Suprapubic skin (tissue), 4 donors: ENCODE data around the gene RNF180.

Experiments used
- EP300 ChIP-seq: sonication (generic); formaldehyde crosslinking; IDR thresholded peaks from one replicate; pipeline ENCODE4 v1.6.1; 2017; ENCODE audit warnings: antibody characterized with exemption
- POLR2A ChIP-seq, 2 donors: fragments of 450-650 bp; IDR thresholded peaks; one replicate each; pipeline ENCODE4 v1.6.1; 2017; ENCODE audit warnings: antibody characterized with exemption in 2 of 2, mild to moderate bottlenecking in 2 of 2, moderate library complexity in 2 of 2
- POLR2AphosphoS5 ChIP-seq, 3 donors: sonication (generic); formaldehyde crosslinking; IDR thresholded peaks; one replicate each; pipeline ENCODE4 v1.6.1; 2017; ENCODE audit warnings: antibody characterized with exemption in 3 of 3
- TF ChIP-seq, protein P1 (sequence below), 2 donors: fragments of 200-600 bp in 1 of 2; fragments of 450-650 bp in 1 of 2; sonication (generic) in 1 of 2; IDR thresholded peaks; one replicate each; pipeline ENCODE4 v1.5.1; 2016 to 2019; ENCODE audit warnings: antibody characterized with exemption in 2 of 2, mild to moderate bottlenecking in 1 of 2, moderate library complexity in 1 of 2

DNA sequence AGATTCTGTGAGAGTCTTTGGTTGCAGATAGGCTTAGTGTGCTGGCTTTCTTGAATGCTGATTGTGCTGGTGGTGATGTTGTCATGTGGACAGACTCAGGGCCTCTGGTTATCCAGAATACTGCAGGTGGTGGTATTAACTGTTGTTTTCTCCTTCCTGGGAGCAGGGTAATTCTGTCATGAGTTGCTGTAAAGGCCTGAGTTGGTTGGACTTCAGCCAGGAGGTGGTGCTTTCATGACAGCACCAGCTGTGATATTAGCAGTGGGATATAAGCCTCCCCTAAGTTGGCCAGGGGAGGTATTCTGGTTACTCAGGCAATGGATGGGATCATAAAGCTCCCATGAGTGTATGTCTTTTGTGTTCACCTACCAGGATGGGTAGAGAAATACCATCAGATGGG is 16.4 kb upstream of the RNF180 start:
- TF ChIP-seq, protein P1, sequence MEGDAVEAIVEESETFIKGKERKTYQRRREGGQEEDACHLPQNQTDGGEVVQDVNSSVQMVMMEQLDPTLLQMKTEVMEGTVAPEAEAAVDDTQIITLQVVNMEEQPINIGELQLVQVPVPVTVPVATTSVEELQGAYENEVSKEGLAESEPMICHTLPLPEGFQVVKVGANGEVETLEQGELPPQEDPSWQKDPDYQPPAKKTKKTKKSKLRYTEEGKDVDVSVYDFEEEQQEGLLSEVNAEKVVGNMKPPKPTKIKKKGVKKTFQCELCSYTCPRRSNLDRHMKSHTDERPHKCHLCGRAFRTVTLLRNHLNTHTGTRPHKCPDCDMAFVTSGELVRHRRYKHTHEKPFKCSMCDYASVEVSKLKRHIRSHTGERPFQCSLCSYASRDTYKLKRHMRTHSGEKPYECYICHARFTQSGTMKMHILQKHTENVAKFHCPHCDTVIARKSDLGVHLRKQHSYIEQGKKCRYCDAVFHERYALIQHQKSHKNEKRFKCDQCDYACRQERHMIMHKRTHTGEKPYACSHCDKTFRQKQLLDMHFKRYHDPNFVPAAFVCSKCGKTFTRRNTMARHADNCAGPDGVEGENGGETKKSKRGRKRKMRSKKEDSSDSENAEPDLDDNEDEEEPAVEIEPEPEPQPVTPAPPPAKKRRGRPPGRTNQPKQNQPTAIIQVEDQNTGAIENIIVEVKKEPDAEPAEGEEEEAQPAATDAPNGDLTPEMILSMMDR (IDR thresholded peaks at IDR 0.05): no peak
- TF ChIP-seq POLR2A (IDR thresholded peaks at IDR 0.05) (no peak), POLR2AphosphoS5 (IDR thresholded peaks at IDR 0.05) (no peak), EP300 (no peak)
